Ovary (tissue), 9 donors: ENCODE results near the gene SREK1IP1. TPM values are rescaled to one million over a fixed set of nuclear protein-coding genes. Genes with fewer than 3 reads are reported as not detected.

Source experiments
- DNase-seq, 5 donors: peaks; one replicate each; pipeline ENCODE4 v3.0.0-alpha.2; 2019 to 2020
- H3K27ac ChIP-seq, 2 donors: fragments of 200-600 bp; one replicate each; pipeline versions ENCODE4 v1.5.1 to v1.8.0; 2019 to 2022
- H3K27me3 ChIP-seq: fragments of 200-600 bp; one replicate; pipeline ENCODE4 v1.8.0; 2022
- H3K36me3 ChIP-seq: fragments of 200-600 bp; sonication (generic); one replicate; pipeline ENCODE4 v1.5.1; 2019
- H3K4me1 ChIP-seq: one replicate; pipeline ENCODE4 v1.8.1; 2013; ENCODE audit warnings: mild to moderate bottlenecking, moderate library complexity; ENCODE audit not compliant: insufficient read depth
- H3K4me3 ChIP-seq: fragments of 200-600 bp; sonication (generic); one replicate; pipeline ENCODE4 v1.5.1; 2017
- H3K9me3 ChIP-seq, 2 donors: fragments of 200-600 bp in 1 of 2; sonication (generic) in 1 of 2; one replicate each; pipeline versions ENCODE4 v1.5.1 to v1.8.1; 2013 to 2019; ENCODE audit warnings: mild to moderate bottlenecking in 1 of 2, moderate library complexity in 1 of 2
- EP300 ChIP-seq: sonication (generic); formaldehyde crosslinking; IDR thresholded peaks from one replicate; pipeline ENCODE4 v1.6.1; 2017; ENCODE audit warnings: antibody characterized with exemption
- POLR2A ChIP-seq: fragments of 450-650 bp; IDR thresholded peaks from one replicate; pipeline ENCODE4 v1.6.1; 2017; ENCODE audit warnings: antibody characterized with exemption, mild to moderate bottlenecking, moderate library complexity
- WGBS, 3 donors: extraction: QIAGEN DNeasy Blood & Tissue Kit in 1 of 3; methylation state at CpG; one replicate each; pipeline versions ENCODE4 v1.1.5 to v1.1.7; 2013 to 2017; 5-methylcytosine and 5-hydroxymethylcytosine counted together
- intact Hi-C, 4 donors: fragments of 100-400 bp; cut with DNase I; formaldehyde crosslinking; loops; one replicate each; pipeline versions ENCODE4 v1.11.0 to v1.15.1; 2022 to 2023
- polyA plus RNA-seq, 2 donors: library from polyadenylated mRNA; stranded (reverse); fragments of 200-250 nt in 1 of 2; fragments of 350-450 nt in 1 of 2; fragmentation: Illumina TruSeq in 1 of 2; extraction: RNeasy Lipid Tissue Mini Kit (QIAGEN cat#74804) in 1 of 2; gene quantifications; one replicate each; pipeline ENCODE4 v1.2.3, GENCODE V29; 2013 to 2014
- total RNA-seq, 7 donors: library from RNA; depleted of rRNA in 2 of 7; stranded (reverse); fragments of >200 nt in 2 of 7; fragmentation: NEBNext Ultra II Directional in 3 of 7; extraction: Animal tissue kit (Norgen Biotek cat#: 25700) in 3 of 7; gene quantifications; one replicate each; pipeline versions ENCODE4 v1.1.0 to v1.2.4, GENCODE V29; 2016 to 2023
- TF ChIP-seq, protein P1 (sequence below), 3 donors: fragments of 450-650 bp in 2 of 3; fragments of 200-600 bp in 1 of 3; IDR thresholded peaks; one replicate each; pipeline versions ENCODE4 v1.5.1 to v1.8.0; 2016 to 2022; ENCODE audit warnings: antibody characterized with exemption in 3 of 3, mild to moderate bottlenecking in 1 of 3
- donor health status: DM: no; HTN: no; CAD: no; lungs with moderate emphysema.
- donor health status: DM: no; HTN: no; CAD: no.
- donor health status: Bipolar disorder and iron deficiency.
- donor health status: DM: yes; HTN: yes; CAD: no.
- donor health status: DM: no; HTN: no; CAD: no.
- donor health status: DM: yes; HTN: yes; CAD: no.

Gene SREK1IP1
- total and polyA plus RNA-seq, 9 donors = 6.1 to 18.9 (median 12.3) TPM

DNA sequence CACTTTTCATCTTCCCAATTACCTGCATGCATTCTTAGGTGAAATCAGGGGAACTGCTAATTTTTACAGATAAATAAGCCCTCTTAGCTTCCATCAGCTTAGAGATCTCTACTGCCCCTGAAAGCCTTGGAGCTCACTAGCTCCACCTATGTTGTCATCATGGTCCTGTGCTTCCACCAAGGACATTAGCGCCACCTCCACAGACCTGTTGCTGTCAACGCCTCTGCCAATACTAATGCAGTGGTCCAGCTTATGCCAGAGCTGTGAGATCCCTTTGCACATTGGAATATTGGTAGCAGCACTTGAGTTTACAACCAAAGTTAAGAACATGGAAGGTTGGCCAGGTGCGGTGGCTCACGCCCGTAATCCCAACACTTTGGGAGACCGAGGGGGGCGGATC, 85.9 kb downstream of the SREK1IP1 start:
- no peak overlapping the region for H3K4me3 ChIP-seq
- no peaks in the 10 kb centered on the region for H3K4me1 ChIP-seq
- DNase-seq = no peak
- TF ChIP-seq EP300 (no peak), POLR2A (no peak)
- TF ChIP-seq, protein P1, sequence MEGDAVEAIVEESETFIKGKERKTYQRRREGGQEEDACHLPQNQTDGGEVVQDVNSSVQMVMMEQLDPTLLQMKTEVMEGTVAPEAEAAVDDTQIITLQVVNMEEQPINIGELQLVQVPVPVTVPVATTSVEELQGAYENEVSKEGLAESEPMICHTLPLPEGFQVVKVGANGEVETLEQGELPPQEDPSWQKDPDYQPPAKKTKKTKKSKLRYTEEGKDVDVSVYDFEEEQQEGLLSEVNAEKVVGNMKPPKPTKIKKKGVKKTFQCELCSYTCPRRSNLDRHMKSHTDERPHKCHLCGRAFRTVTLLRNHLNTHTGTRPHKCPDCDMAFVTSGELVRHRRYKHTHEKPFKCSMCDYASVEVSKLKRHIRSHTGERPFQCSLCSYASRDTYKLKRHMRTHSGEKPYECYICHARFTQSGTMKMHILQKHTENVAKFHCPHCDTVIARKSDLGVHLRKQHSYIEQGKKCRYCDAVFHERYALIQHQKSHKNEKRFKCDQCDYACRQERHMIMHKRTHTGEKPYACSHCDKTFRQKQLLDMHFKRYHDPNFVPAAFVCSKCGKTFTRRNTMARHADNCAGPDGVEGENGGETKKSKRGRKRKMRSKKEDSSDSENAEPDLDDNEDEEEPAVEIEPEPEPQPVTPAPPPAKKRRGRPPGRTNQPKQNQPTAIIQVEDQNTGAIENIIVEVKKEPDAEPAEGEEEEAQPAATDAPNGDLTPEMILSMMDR (IDR thresholded peaks at IDR 0.05) = no peak
- intact Hi-C loops = no loop called here
- no peak overlapping the region for H3K27ac ChIP-seq
- H3K27me3 ChIP-seq = no peaks in the 10 kb centered on the region
- H3K36me3 ChIP-seq = no peaks in the 10 kb centered on the region
- WGBS, 3 donors = 90 to 96% (median 94%) methylated on average over 7 of the region's 7 CpGs
- no peaks in the 10 kb centered on the region for H3K9me3 ChIP-seq

DNA sequence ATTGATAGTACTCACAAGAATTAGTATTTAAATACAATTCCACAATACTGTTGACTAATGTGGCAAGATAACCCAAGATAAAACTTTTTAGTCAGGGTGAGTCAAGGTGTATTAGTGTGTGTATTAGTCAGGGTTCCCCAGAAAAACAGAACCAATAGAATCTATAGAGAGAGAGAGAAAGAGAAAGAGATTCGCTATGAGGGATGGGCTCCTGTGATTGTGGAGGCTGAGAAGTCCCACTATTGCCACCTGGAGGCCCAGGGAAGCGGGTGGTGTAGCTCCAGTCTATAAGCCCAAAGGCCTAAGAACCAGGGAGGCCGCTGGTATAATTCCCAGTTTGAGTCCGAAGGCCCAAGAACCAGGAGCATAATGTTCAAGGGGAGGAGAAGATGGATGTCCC, 88.2 kb downstream of the SREK1IP1 start:
- 84 to 91% (median 90%) methylated on average over 4 of the region's 4 CpGs for whole genome bisulfite sequencing, 3 donors
- no peak for DNase-seq
- Histone ChIP-seq H3K27ac (no peak overlapping the region), H3K9me3 (no peaks in the 10 kb centered on the region), H3K4me3 (no peak overlapping the region), H3K27me3 (no peaks in the 10 kb centered on the region), H3K36me3 (no peaks in the 10 kb centered on the region), H3K4me1 (no peaks in the 10 kb centered on the region)
- intact Hi-C loops = no loop called here
- TF ChIP-seq POLR2A = no peak
- TF ChIP-seq, protein P1 (IDR thresholded peaks at IDR 0.05) = no peak
- no peak for TF ChIP-seq EP300

DNA sequence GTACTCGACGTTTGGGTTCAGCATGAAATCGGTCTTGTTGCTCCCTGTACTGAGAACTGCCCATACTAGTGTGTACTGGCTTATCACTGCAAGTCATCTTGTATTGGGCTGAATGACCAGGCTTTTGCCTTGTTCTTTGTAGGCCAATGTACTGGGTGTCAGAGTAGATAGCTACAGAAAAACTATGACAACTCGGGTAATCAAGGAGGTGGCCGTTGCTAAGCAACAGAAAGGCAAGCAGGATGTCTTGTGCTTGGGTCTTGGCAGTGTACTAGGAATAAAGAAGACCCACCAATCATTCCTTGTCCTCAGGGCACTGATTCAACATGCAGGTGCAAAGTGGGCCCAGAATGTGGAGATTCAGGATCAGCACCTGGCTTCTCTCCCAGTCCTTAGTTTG, 90.1 kb downstream of the SREK1IP1 start:
- H3K4me3 ChIP-seq = no peak overlapping the region
- H3K9me3 ChIP-seq = no peaks in the 10 kb centered on the region
- intact Hi-C loops = no loop called here
- TF ChIP-seq EP300 (no peak), POLR2A (no peak)
- TF ChIP-seq, protein P1 (IDR thresholded peaks at IDR 0.05) = no peak
- WGBS, 3 donors = 81 to 83% (median 82%) methylated on average over 5 of the region's 5 CpGs
- H3K36me3 ChIP-seq = no peaks in the 10 kb centered on the region
- no peaks in the 10 kb centered on the region for H3K27me3 ChIP-seq
- no peak for DNase-seq
- H3K4me1 ChIP-seq = no peaks in the 10 kb centered on the region
- no peak overlapping the region for H3K27ac ChIP-seq

DNA sequence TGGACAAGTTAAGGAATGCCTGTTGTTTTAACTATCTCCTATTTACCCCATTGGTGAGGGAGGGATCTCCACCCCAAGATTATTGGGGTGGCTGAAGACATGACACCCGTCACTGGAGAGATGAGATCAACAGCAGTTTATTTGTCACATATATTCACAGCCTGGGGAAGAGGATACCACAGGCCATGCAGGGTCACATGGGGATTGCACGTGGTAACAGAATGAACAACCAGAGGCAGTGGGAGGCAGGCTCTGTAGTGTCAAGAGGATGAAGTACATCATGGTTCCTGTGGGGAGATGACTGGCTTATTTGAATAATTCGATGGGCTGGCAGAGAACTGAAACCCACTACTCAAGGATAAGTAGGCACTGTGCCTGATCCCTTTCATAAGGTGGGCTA, 96.8 kb downstream of the SREK1IP1 start:
- H3K27me3 ChIP-seq = no peaks in the 10 kb centered on the region
- intact Hi-C loops = no loop called here
- H3K36me3 ChIP-seq = no peaks in the 10 kb centered on the region
- no peak for DNase-seq
- no peaks in the 10 kb centered on the region for H3K4me1 ChIP-seq
- no peak for TF ChIP-seq EP300
- TF ChIP-seq POLR2A = no peak
- TF ChIP-seq, protein P1 (IDR thresholded peaks at IDR 0.05) = no peak
- H3K9me3 ChIP-seq = no peaks in the 10 kb centered on the region
- H3K4me3 ChIP-seq = no peak overlapping the region
- H3K27ac ChIP-seq = no peak overlapping the region
- WGBS, 3 donors = 83 to 88% (median 86%) methylated on average over 3 of the region's 3 CpGs

DNA sequence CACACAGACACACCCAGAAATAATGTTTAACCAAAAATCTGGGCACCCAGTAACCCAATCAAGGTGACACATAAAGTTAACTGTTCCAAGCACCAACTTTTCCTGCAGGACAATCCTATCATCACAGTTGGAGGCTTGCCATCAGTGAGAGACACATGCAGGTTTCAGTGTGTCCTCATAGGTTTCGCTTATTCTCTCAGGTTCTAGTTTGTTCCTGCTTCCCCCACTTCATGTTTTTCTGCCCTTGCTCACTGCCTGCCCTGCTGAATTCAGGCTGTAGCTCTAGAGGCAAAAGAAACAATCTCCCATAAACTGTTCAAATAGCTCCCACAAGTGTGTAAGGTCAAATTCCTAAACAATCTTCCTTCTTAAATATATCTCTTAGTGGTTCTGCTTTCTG, 98.2 kb downstream of the SREK1IP1 start:
- no peak overlapping the region for H3K4me3 ChIP-seq
- H3K27me3 ChIP-seq = no peaks in the 10 kb centered on the region
- H3K36me3 ChIP-seq = no peaks in the 10 kb centered on the region
- WGBS, 3 donors = 89 to 96% (median 93%) methylated on average over 1 of the region's 1 CpG
- no peak for TF ChIP-seq POLR2A
- TF ChIP-seq EP300 = no peak
- TF ChIP-seq, protein P1 (IDR thresholded peaks at IDR 0.05) = no peak
- intact Hi-C loops = no loop called here
- peaks cover 5% of the 10 kb centered on the region for H3K4me1 ChIP-seq
- no peak for DNase-seq
- no peak overlapping the region for H3K27ac ChIP-seq
- H3K9me3 ChIP-seq = no peaks in the 10 kb centered on the region
